Measurements from ENCODE around the gene ANKRD63. TPM values are rescaled to one million over a fixed set of nuclear protein-coding genes. Genes with fewer than 3 reads are reported as not detected.

Gene ANKRD63
- total and polyA plus RNA-seq, 2 donors: not detected

GRCh38 chr15:40317580-40317979 is 34.7 kb upstream of the ANKRD63 start:
- Histone ChIP-seq H3K27me3 (ENCODE audit: control insufficient read depth in 2 of 2, insufficient read depth in 1 of 2, low read length in 1 of 2) (peaks cover 0 to 5% of the 10 kb centered on the region in 2 donors), H3K4me3 (ENCODE audit: low read length in 2 of 2) (no peak overlapping the region), H3K4me1 (ENCODE audit: control insufficient read depth in 2 of 2, insufficient read depth in 2 of 2, low read length in 2 of 2) (peaks cover 7 to 18% of the 10 kb centered on the region in 2 donors), H3K36me3 (ENCODE audit: control insufficient read depth in 2 of 2, insufficient read depth in 2 of 2, low read length in 1 of 2) (no peaks in the 10 kb centered on the region), H3K9me3 (ENCODE audit: control insufficient read depth in 2 of 2, insufficient read depth in 1 of 2, low read length in 1 of 2) (peaks cover 0 to 2% of the 10 kb centered on the region in 2 donors), H3K27ac (ENCODE audit: low read depth in 1 of 2, low read length in 1 of 2) (no peak overlapping the region)
- 94% methylated on average over 4 of the region's 4 CpGs for WGBS
- no peak for DNase-seq (ENCODE audit: low read depth in 6 of 9, low spot score in 9 of 9)

- no peaks in the 10 kb centered on the region for H3K36me3 ChIP-seq (ENCODE audit: control insufficient read depth in 2 of 2, insufficient read depth in 2 of 2, low read length in 1 of 2)
- peaks cover 0 to 1% of the 10 kb centered on the region in 2 donors for H3K27me3 ChIP-seq (ENCODE audit: control insufficient read depth in 2 of 2, insufficient read depth in 1 of 2, low read length in 1 of 2)
- no peak overlapping the region for H3K4me3 ChIP-seq (ENCODE audit: low read length in 2 of 2)
- H3K9me3 ChIP-seq (ENCODE audit: control insufficient read depth in 2 of 2, insufficient read depth in 1 of 2, low read length in 1 of 2): no peaks in the 10 kb centered on the region
- no peak overlapping the region for H3K27ac ChIP-seq (ENCODE audit: low read depth in 1 of 2, low read length in 1 of 2)
- no peak for DNase-seq (ENCODE audit: low read depth in 6 of 9, low spot score in 9 of 9)
- WGBS: 95% methylated on average over 3 of the region's 3 CpGs
- H3K4me1 ChIP-seq (ENCODE audit: control insufficient read depth in 2 of 2, insufficient read depth in 2 of 2, low read length in 2 of 2): peaks cover 7 to 11% of the 10 kb centered on the region in 2 donors
Observed at GRCh38 chr15:40316931-40317330, 34.1 kb upstream of the ANKRD63 start.

GRCh38 chr15:40314723-40315276 is 31.9 kb upstream of the ANKRD63 start:
- no peak overlapping the region for H3K27ac ChIP-seq (ENCODE audit: low read depth in 1 of 2, low read length in 1 of 2)
- H3K36me3 ChIP-seq (ENCODE audit: control insufficient read depth in 2 of 2, insufficient read depth in 2 of 2, low read length in 1 of 2): no peaks in the 10 kb centered on the region
- peaks cover 7 to 15% of the 10 kb centered on the region in 2 donors for H3K4me1 ChIP-seq (ENCODE audit: control insufficient read depth in 2 of 2, insufficient read depth in 2 of 2, low read length in 2 of 2)
- peaks cover 0 to 7% of the 10 kb centered on the region in 2 donors for H3K27me3 ChIP-seq (ENCODE audit: control insufficient read depth in 2 of 2, insufficient read depth in 1 of 2, low read length in 1 of 2)
- no peak for DNase-seq (ENCODE audit: low read depth in 6 of 9, low spot score in 9 of 9)
- H3K4me3 ChIP-seq (ENCODE audit: low read length in 2 of 2): no peak overlapping the region
- WGBS: 65% methylated on average over 4 of the region's 4 CpGs
- no peaks in the 10 kb centered on the region for H3K9me3 ChIP-seq (ENCODE audit: control insufficient read depth in 2 of 2, insufficient read depth in 1 of 2, low read length in 1 of 2)

- Histone ChIP-seq H3K27ac (ENCODE audit: low read depth in 1 of 2, low read length in 1 of 2) (no peak overlapping the region), H3K4me1 (ENCODE audit: control insufficient read depth in 2 of 2, insufficient read depth in 2 of 2, low read length in 2 of 2) (peaks cover 10 to 25% of the 10 kb centered on the region in 2 donors), H3K27me3 (ENCODE audit: control insufficient read depth in 2 of 2, insufficient read depth in 1 of 2, low read length in 1 of 2) (peaks cover 0 to 7% of the 10 kb centered on the region in 2 donors), H3K36me3 (ENCODE audit: control insufficient read depth in 2 of 2, insufficient read depth in 2 of 2, low read length in 1 of 2) (no peaks in the 10 kb centered on the region), H3K4me3 (ENCODE audit: low read length in 2 of 2) (no peak overlapping the region), H3K9me3 (ENCODE audit: control insufficient read depth in 2 of 2, insufficient read depth in 1 of 2, low read length in 1 of 2) (no peaks in the 10 kb centered on the region)
- DNase-seq (ENCODE audit: low read depth in 6 of 9, low spot score in 9 of 9): peak in 1 of 9 donors; percentile 51
- 33% methylated on average over 10 of the region's 10 CpGs for WGBS
Observed at GRCh38 chr15:40313531-40314398, 30.9 kb upstream of the ANKRD63 start.

- Histone ChIP-seq H3K4me1 (ENCODE audit: control insufficient read depth in 2 of 2, insufficient read depth in 2 of 2, low read length in 2 of 2) (peaks cover 13 to 36% of the 10 kb centered on the region in 2 donors), H3K27ac (ENCODE audit: low read depth in 1 of 2, low read length in 1 of 2) (no peak overlapping the region), H3K36me3 (ENCODE audit: control insufficient read depth in 2 of 2, insufficient read depth in 2 of 2, low read length in 1 of 2) (no peaks in the 10 kb centered on the region), H3K9me3 (ENCODE audit: control insufficient read depth in 2 of 2, insufficient read depth in 1 of 2, low read length in 1 of 2) (no peaks in the 10 kb centered on the region), H3K4me3 (ENCODE audit: low read length in 2 of 2) (no peak overlapping the region), H3K27me3 (ENCODE audit: control insufficient read depth in 2 of 2, insufficient read depth in 1 of 2, low read length in 1 of 2) (peaks cover 0 to 7% of the 10 kb centered on the region in 2 donors)
- WGBS: 97% methylated on average over 10 of the region's 10 CpGs
- DNase-seq (ENCODE audit: low read depth in 6 of 9, low spot score in 9 of 9): no peak
Observed at GRCh38 chr15:40312370-40313158, 29.7 kb upstream of the ANKRD63 start.

GRCh38 chr15:40310993-40311392 is 28.1 kb upstream of the ANKRD63 start:
- H3K36me3 ChIP-seq (ENCODE audit: control insufficient read depth in 2 of 2, insufficient read depth in 2 of 2, low read length in 1 of 2): no peaks in the 10 kb centered on the region
- DNase-seq (ENCODE audit: low read depth in 6 of 9, low spot score in 9 of 9): no peak
- WGBS: 88% methylated on average over 3 of the region's 3 CpGs
- H3K27ac ChIP-seq (ENCODE audit: low read depth in 1 of 2, low read length in 1 of 2): no peak overlapping the region
- H3K4me1 ChIP-seq (ENCODE audit: control insufficient read depth in 2 of 2, insufficient read depth in 2 of 2, low read length in 2 of 2): peaks cover 13 to 52% of the 10 kb centered on the region in 2 donors
- H3K9me3 ChIP-seq (ENCODE audit: control insufficient read depth in 2 of 2, insufficient read depth in 1 of 2, low read length in 1 of 2): no peaks in the 10 kb centered on the region
- peaks cover 0 to 7% of the 10 kb centered on the region in 2 donors for H3K27me3 ChIP-seq (ENCODE audit: control insufficient read depth in 2 of 2, insufficient read depth in 1 of 2, low read length in 1 of 2)
- H3K4me3 ChIP-seq (ENCODE audit: low read length in 2 of 2): no peak overlapping the region

- no peak overlapping the region for H3K4me3 ChIP-seq (ENCODE audit: low read length in 2 of 2)
- peaks cover 13 to 58% of the 10 kb centered on the region in 2 donors for H3K4me1 ChIP-seq (ENCODE audit: control insufficient read depth in 2 of 2, insufficient read depth in 2 of 2, low read length in 2 of 2)
- no peaks in the 10 kb centered on the region for H3K9me3 ChIP-seq (ENCODE audit: control insufficient read depth in 2 of 2, insufficient read depth in 1 of 2, low read length in 1 of 2)
- peaks cover 0 to 7% of the 10 kb centered on the region in 2 donors for H3K27me3 ChIP-seq (ENCODE audit: control insufficient read depth in 2 of 2, insufficient read depth in 1 of 2, low read length in 1 of 2)
- H3K36me3 ChIP-seq (ENCODE audit: control insufficient read depth in 2 of 2, insufficient read depth in 2 of 2, low read length in 1 of 2): no peaks in the 10 kb centered on the region
- 35% methylated on average over 4 of the region's 4 CpGs for WGBS
- H3K27ac ChIP-seq (ENCODE audit: low read depth in 1 of 2, low read length in 1 of 2): no peak overlapping the region
- DNase-seq (ENCODE audit: low read depth in 6 of 9, low spot score in 9 of 9): peak in 3 of 9 donors; percentile 49 to 73 (median 64)
Observed at GRCh38 chr15:40310001-40310959, 27.4 kb upstream of the ANKRD63 start.

- Histone ChIP-seq H3K36me3 (ENCODE audit: control insufficient read depth in 2 of 2, insufficient read depth in 2 of 2, low read length in 1 of 2) (no peaks in the 10 kb centered on the region), H3K4me3 (ENCODE audit: low read length in 2 of 2) (no peak overlapping the region), H3K27me3 (ENCODE audit: control insufficient read depth in 2 of 2, insufficient read depth in 1 of 2, low read length in 1 of 2) (peaks cover 0 to 7% of the 10 kb centered on the region in 2 donors), H3K27ac (ENCODE audit: low read depth in 1 of 2, low read length in 1 of 2) (no peak overlapping the region), H3K9me3 (ENCODE audit: control insufficient read depth in 2 of 2, insufficient read depth in 1 of 2, low read length in 1 of 2) (no peaks in the 10 kb centered on the region), H3K4me1 (ENCODE audit: control insufficient read depth in 2 of 2, insufficient read depth in 2 of 2, low read length in 2 of 2) (peaks cover 13 to 59% of the 10 kb centered on the region in 2 donors)
- DNase-seq (ENCODE audit: low read depth in 6 of 9, low spot score in 9 of 9): no peak
- 86% methylated on average over 8 of the region's 8 CpGs for WGBS
Observed at GRCh38 chr15:40309344-40309862, 26.5 kb upstream of the ANKRD63 start.

All from thymus (tissue), 11 donors.